ENCODE data around the gene FRK. TPM values are rescaled to one million over a fixed set of nuclear protein-coding genes. Genes with fewer than 3 reads are reported as not detected.
A peak's percentile ranks its signal among the peaks of the same experiment; 100 is the strongest.

Gene FRK
- total RNA-seq, 4 donors from 2014 or later: 1.2 to 3.5 (median 2.4) TPM

DNA sequence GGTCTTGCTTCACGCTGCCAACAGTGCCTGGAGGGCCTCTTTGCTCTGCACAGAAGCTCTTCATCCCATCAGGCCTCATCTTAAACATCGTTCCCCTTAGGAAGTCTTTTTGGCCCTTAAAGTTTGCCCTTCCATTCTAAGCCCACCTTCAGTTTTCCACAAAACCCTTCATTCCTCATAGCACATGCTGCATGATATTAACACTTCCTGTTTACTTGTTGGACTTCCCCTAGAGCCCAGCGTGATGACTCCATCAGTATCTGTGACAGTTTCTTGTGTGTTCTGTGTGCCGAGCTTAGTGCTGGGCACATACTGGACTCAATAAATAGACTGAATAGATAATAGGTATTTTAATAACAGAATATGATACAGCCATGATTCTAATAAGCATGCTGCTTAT lies 42.2 kb upstream of the FRK start:
- Histone ChIP-seq H3K36me3 (no peaks in the 10 kb centered on the region), H3K4me1 (peaks cover 8 to 26% of the 10 kb centered on the region in 2 donors), H3K9me3 (no peaks in the 10 kb centered on the region), H3K27me3 (no peaks in the 10 kb centered on the region), H3K27ac (no peak overlapping the region), H3K4me3 (replicated peaks in 1 of 3) (no peak overlapping the region)
- no peak for TF ChIP-seq CTCF (IDR thresholded peaks at IDR 0.05)
- TF ChIP-seq POLR2A (IDR thresholded peaks at IDR 0.05): no peak
- no peak for DNase-seq
- intact Hi-C loops (cut with DNase I): loop anchor here (5.0 kb wide), 1 partner anchor 91 kb away; no protein-coding TSS in a partner anchor
- 87 to 94% methylated on average over 4 of the region's 4 CpGs for WGBS, 2 donors

DNA sequence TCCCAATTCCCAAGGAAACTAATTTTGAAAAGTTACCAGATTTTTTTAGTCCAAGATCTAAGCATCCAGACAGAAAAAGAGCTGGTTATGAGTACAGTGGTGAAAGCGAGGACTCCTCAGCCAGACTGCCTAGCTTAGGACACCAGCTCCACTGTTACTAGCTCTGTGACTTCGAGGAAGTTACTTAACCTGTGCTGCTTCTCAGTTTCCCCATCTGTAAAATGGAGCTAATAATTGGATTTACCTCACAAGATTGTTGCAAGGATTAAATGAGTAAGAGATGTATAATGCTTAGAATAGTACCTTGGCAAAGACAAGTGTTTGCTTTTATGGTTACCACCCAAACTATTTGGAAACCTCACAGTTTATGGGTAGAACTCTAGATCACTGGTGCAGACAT lies 41.1 kb upstream of the FRK start:
- Histone ChIP-seq H3K36me3 (no peaks in the 10 kb centered on the region), H3K27me3 (no peaks in the 10 kb centered on the region), H3K27ac (peak overlapping the region in 2 of 3 donors; percentile 97 to 98), H3K4me3 (replicated peaks in 1 of 3) (peak overlapping the region; percentile 68 to 80 (median 78)), H3K9me3 (no peaks in the 10 kb centered on the region), H3K4me1 (peaks cover 8 to 26% of the 10 kb centered on the region in 2 donors)
- intact Hi-C loops (cut with DNase I): loop anchor here (5.0 kb wide), 1 partner anchor 89 kb away; no protein-coding TSS in a partner anchor
- 78 to 81% methylated on average over 2 of the region's 2 CpGs for WGBS, 2 donors
- DNase-seq: no peak
- TF ChIP-seq POLR2A (IDR thresholded peaks at IDR 0.05) (no peak), CTCF (IDR thresholded peaks at IDR 0.05) (no peak)

DNA sequence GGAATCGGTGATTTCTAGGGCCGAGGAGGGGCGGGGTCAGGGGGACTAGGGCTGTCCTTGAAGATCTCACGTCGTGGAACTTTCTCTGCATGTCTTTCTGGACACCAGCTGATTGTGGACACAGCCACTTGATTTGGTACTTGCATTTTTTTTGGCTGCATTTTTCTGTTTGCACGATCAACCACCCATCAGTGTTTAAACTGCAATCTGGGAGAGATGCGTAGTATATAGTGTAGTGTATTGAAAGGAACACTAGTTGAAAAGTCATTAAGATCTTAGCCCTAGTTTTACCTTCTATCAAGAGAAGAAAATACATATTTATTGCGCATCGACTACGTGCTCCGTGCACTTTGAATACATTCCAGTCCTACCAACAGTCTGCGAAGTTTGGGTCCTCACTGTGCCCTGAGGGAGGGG lies 40.6 kb upstream of the FRK start:
- no peak for TF ChIP-seq CTCF (IDR thresholded peaks at IDR 0.05)
- no peak for TF ChIP-seq POLR2A (IDR thresholded peaks at IDR 0.05)
- Histone ChIP-seq H3K36me3 (no peaks in the 10 kb centered on the region), H3K4me1 (peaks cover 8 to 26% of the 10 kb centered on the region in 2 donors), H3K4me3 (replicated peaks in 1 of 3) (peak overlapping the region; percentile 68 to 80 (median 78)), H3K27me3 (no peaks in the 10 kb centered on the region), H3K9me3 (no peaks in the 10 kb centered on the region), H3K27ac (peak overlapping the region; percentile 97 to 98 (median 97))
- WGBS, 2 donors: 1 to 4% methylated on average over 9 to 12 of the region's 12 CpGs
- intact Hi-C loops (cut with DNase I): loop anchor here (5.0 kb wide), 1 partner anchor 89 kb away; no protein-coding TSS in a partner anchor
- DNase-seq: peak; percentile 93

GRCh38 chr6:116100419-116101301 lies 40.0 kb upstream of the FRK start, which contains the start of gene NT5DC1:
Gene NT5DC1, plus strand, starts transcription at chr6:116100853. Its CDS starts 78 bp downstream, at chr6:116100931.
- peaks cover 8 to 23% of the 10 kb centered on the region in 2 donors for H3K4me1 ChIP-seq
- DNase-seq: peak; percentile 88 to 89
- H3K36me3 ChIP-seq: no peaks in the 10 kb centered on the region
- WGBS, 2 donors: 1 to 4% methylated on average over 10 to 31 of the region's 87 CpGs
- H3K9me3 ChIP-seq: no peaks in the 10 kb centered on the region
- TF ChIP-seq POLR2A (IDR thresholded peaks at IDR 0.05) (peak; percentile 25 to 95), CTCF (IDR thresholded peaks at IDR 0.05) (peak in 3 of 6 experiments; percentile 16 to 22 (median 21))
- peak within 1 kb of the TSS; percentile 97 to 98 (median 97) for H3K27ac ChIP-seq
- H3K4me3 ChIP-seq (replicated peaks in 1 of 3): peak within 1 kb of the TSS; percentile 68 to 80 (median 78)
- intact Hi-C loops (cut with DNase I): loop anchor here (5.0 kb wide), 1 partner anchor 88 kb away; no protein-coding TSS in a partner anchor
- H3K27me3 ChIP-seq: no peaks in the 10 kb centered on the region

GRCh38 chr6:116099036-116099435 lies 38.3 kb upstream of the FRK start:
- Histone ChIP-seq H3K9me3 (no peaks in the 10 kb centered on the region), H3K27me3 (no peaks in the 10 kb centered on the region), H3K4me3 (replicated peaks in 1 of 3) (no peak overlapping the region), H3K4me1 (peaks cover 8 to 18% of the 10 kb centered on the region in 2 donors), H3K27ac (peak overlapping the region in 1 of 3 donors; percentile 27), H3K36me3 (no peaks in the 10 kb centered on the region)
- 48 to 52% methylated on average over 1 of the region's 1 CpG for WGBS, 2 donors
- no peak for TF ChIP-seq CTCF (IDR thresholded peaks at IDR 0.05)
- TF ChIP-seq POLR2A (IDR thresholded peaks at IDR 0.05): no peak
- no peak for DNase-seq
- intact Hi-C loops (cut with DNase I): no loop called here
